HG02885 (cell line): ENCODE measurements around the gene RNU6-9.

Source experiments
- ATAC-seq: cut with Tn5 transposase; IDR thresholded peaks from one replicate; pipeline ENCODE4 v1.9.1; 2021; ENCODE audit warnings: mild to moderate bottlenecking; ENCODE audit not compliant: unreplicated experiment, poor library complexity

Gene RNU6-9

DNA sequence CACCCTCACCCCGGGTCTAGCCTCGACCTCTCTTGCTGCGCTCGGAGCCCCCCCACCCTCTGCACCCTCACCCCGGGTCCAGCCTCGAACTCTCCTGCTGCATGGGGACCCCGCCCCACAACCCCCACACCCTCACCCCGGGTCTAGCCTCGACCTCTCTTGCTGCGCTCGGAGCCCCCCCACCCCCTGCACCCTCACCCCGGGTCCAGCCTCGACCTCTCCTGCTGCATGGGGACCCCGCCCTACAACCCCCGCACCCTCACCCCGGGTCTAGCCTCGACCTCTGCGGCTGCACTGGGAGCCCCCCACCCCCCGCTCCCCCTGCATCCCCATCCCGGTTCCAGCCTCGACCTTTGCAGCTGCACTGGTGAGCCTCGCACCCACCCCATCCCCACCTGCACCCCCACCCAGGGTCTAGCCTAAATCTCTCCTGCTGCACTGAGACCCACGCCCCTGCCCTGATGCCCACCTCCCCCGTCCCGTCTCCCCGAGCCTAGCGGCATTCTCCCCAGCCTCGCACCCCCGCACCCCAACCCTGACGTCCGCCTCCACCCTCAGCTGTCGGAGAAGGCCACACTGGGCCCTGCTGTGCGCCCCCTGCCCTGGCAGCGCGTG lies 32.0 kb upstream of the RNU6-9 start:
- ATAC-seq = no peak

DNA sequence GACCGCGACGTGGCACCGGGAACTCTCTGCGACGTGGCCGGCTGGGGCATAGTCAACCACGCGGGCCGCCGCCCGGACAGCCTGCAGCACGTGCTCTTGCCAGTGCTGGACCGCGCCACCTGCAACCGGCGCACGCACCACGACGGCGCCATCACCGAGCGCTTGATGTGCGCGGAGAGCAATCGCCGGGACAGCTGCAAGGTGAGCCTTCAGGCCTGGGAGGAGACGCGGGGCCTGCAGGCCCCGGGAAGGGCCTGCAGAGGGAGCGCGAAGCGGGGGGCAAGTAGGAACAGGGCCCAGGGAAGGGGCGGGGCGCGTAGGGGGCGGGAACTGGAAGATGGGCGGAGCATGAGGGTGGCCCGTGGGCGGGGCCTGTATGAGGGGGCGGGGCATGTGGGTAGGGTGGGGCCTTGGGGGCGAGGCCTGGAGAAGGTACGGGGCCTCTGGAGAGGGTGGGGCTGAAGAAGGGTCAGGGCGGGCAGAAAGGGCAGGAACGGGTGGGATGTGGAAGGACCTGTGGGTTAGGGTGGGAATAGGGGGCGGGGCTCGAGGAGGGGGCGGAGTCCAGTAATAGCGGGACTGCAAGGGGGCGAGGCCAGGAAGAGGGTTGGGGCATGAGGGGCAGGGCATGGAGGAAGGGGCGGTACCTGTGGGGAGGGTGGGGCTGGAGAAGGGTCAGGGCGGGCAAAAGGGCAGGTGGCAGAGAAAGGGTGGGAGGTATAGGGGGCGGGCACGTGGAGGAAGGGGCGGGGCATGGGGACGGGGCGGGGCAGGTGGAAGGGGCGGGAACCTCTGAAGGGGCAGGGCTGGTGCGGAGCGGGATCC lies 31.3 kb upstream of the RNU6-9 start:
- no peak for ATAC-seq

DNA sequence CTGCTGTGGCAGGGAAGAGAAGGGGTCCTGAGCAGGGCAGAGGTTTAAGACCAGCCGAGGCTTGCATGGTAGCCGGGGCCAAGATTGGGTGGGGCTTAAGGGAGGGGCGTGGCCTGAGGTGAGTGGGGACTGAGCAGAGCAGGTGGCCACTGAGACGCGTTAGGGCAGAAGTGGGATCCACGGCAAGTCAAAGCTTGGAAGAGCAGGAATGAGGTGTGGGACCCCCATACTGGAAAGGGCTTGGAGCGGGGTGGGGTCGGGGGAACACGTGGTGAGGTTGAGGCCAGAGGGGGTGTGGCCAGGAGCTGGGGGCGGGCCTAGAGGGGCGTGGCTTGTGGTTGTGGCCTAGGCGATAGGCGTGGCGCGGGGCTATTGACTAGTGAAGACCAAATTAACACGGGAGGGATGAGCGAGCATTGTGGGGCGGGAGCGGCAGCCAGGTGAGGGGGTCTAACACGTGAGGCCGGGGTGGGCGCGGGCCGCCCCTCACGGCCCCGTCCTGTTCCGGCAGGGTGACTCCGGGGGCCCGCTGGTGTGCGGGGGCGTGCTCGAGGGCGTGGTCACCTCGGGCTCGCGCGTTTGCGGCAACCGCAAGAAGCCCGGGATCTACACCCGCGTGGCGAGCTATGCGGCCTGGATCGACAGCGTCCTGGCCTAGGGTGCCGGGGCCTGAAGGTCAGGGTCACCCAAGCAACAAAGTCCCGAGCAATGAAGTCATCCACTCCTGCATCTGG lies 30.5 kb upstream of the RNU6-9 start:
- no peak for ATAC-seq

GRCh38 chr19:863315-863620 lies 30.0 kb upstream of the RNU6-9 start:
- ATAC-seq = no peak

- no peak for ATAC-seq
Measured at GRCh38 chr19:866769-867300, 26.4 kb upstream of the RNU6-9 start.

DNA sequence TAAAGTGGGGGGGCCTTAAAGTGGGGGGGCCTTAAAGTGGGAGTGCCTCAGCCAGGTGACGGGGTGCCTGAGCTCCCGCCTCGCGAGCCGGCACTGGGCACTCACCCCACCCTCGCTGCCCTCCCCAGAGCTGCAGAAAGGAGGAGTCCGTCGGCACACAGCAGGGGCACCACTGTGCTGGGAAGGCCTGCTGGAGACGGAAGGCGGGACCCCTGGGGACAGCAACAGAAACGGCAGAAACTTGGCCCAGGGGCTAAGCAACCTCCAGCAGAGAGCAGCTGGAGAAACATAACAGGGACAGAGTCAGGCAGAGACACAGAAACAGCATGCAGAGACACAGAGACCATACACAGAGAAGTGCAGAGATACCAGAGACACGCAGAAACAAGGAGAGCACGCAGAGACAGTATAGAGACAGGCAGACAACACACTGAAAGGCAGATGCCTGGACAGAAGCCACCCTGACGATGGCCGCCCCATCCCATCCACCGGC lies 25.9 kb upstream of the RNU6-9 start:
- no peak for ATAC-seq

GRCh38 chr19:867855-868457 lies 25.3 kb upstream of the RNU6-9 start:
- ATAC-seq = no peak

GRCh38 chr19:868458-869244 lies 24.6 kb upstream of the RNU6-9 start:
- ATAC-seq = no peak

DNA sequence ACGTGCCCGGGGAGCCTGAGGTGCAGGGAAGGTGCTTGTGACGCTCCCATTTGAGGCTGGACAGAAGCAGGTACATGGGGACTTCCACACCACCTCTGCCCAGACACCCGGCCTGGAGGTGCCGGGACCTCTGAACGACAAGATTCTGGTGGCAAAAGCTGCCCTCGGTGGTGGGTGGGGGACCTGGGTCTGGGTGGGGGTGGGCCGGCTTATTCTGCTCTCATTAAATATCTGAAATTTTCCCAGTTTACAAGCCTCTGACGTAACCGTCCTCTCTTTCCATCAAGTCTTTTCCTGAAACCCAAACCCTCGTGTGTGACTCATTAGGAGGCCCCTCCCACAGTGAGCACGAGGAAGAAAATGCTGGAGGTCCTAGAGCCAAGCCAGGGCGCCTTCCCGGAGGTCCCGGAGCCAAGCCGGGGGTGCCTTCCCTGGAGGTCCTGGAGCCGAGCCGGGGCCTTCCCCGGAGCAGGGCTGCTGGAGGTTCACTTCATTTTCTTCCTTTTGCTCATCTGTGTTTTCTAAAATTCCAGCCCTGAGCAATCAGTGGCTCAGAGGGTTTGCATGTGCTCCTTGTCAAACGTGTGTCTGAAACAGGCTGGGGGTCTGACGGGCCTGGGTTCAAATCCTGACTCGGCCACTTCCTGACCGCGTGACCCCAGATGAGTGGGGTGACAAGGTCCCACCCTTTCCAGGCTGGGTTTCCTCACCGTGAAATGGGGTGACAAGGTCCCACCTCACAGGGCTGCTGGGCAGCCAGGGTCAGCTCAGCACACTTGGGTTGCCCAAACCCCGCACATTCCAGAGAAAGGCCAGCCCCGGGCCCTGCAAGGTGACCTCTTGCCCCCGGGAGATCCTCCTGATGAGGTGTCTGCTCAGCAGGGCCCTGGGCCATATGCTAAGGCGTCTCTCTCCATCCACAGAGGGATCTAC lies 23.8 kb upstream of the RNU6-9 start:
- ATAC-seq = no peak

- no peak for ATAC-seq
Measured at GRCh38 chr19:870314-870713, 23.0 kb upstream of the RNU6-9 start.

DNA sequence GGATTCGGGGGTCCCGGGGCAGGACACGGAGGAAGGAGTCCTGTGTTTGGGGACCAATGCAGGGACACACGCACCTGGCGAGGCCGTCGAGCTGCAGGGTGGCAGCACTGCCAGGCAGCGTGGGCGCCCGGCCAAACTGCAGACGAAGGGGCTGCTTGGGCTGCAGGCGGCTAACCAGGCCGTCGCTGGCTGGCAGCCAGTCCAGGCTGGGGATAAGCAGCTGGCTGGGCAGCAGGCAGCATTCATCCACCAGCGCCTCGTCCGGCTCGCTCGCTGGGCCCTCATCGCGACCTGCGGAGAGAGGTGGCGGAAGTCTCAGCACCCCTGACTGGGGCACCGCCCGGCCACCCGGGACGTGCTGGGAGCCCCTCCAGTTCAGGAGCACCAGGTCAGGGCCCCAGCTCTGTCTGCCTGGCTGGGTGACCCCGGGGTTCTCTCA lies 22.3 kb upstream of the RNU6-9 start:
- ATAC-seq = no peak

DNA sequence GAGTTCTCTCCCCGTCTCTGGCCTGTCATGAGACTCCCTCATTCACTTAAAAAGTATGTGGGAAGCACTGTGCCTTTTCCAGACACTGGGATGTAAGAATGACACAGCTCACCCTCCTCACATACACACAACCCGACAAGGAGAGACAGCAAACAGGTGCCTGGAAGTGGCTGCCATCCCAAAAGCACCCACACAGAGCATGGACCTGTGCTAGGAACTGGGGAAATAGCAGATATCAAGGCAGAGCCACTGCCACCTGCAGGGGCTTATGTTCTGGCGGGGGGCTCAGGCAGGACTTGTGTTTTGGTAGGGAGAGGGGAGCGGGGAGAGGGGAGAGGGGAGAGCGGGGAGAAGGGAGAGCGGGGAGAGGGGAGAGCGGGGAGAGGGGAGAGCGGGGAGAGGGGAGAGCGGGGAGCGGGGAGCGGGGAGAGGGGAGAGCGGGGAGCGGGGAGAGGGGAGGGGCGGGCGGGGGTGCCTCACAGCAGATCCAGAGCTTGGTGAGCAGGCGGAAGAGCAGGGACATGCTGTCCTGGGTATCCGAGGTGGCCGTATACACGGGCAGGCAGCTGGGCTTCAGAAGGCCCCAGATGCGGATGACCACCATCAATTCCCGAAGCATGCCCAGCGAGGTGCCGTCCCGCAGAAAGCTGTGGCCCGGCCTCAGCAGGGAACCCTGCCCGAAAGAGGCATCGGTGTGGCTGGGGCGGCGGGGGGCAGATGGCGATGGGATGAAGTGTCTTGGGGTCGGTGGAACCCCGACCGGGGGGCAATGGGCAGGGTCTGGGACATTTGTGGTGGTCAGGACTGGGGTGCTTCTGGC lies 21.6 kb upstream of the RNU6-9 start:
- no peak for ATAC-seq

- peak; percentile 66 for ATAC-seq
Measured at GRCh38 chr19:872266-872951, 20.9 kb upstream of the RNU6-9 start.

DNA sequence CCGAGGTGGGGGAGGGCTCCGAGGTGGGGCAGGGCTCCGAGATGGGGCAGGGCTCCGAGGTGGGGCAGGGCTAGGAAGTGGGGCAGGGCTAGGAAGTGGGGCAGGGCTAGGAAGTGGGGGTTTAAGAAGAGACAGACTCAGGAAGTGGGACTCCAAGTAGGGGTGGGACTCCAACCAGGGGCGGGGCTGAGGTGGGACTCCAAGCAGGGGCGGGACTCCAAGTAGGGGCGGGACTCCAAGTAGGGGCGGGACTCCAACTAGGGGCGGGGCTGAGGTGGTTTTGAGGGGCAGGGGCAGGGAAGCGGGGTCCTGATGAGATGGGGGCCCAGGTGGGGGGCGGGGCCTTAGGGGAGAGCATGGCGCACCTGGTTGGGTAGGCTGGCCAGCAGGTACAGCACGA lies 20.2 kb upstream of the RNU6-9 start:
- peak; percentile 53 for ATAC-seq

GRCh38 chr19:873561-874041 lies 19.7 kb upstream of the RNU6-9 start:
- no peak for ATAC-seq

DNA sequence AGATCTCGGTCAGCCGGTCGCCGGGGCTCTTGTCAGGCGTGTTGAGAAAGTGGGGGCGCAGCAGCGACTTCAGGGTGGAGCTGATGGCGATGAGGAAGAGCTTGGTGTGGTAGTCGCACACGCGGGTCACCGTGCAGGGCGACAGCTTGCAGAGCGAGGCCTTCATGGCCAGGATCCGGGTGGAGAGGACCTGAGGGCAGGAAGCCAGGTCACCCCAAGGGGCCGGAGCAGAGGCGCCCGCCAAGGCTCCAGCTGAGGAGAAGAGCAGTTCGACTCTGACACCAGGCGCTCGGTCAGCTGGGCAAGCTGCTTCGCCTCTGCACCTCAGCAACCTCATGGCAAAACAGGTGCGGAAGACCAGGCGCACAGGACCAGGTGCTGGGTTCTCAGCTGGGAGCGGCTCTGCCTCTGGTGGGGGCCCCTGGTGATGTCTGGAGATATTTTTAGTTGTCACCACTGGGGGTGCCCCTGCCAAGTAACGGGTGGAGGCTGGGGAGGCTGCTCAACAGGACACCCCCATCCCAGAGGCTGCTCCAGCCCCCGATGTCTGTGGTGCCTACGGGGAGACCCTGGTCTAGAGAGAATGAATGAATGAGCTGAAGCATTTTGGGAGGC lies 17.9 kb upstream of the RNU6-9 start:
- no peak for ATAC-seq

DNA sequence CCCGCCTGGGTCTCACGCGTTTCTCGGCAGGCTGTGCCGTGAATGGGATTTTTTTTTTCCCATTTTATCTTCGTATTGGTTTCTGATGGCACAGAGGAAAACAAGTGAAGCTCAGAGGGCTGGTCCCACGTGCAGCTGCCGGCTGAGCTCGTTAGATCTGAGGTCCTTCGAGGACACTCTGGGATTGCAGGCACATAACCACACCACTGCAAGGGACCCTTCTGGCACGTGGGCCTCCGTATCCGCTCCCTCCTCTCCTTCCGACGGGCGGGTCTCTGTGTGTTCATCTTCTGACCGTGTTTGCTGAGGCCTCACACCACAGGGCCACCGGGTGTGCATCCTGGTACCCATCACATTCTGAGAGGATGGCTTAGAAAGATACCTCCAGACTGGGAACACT lies 17.2 kb upstream of the RNU6-9 start:
- ATAC-seq = no peak
